EH (cell line): ENCODE measurements around the gene HMCN1.
A peak's percentile ranks its signal among the peaks of the same experiment; 100 is the strongest.
"Not testable (repeated sequence)": the region's sequence is repeated elsewhere in the genome, so short reads cannot be mapped to it uniquely, and the experiment has no call there.

Experiments used
- DNase-seq: peaks from one replicate; pipeline ENCODE4 v3.0.0-alpha.2; 2015; ENCODE audit warnings: low read depth

HMCN1 gene

GRCh38 chr1:185853739-185854138 is 119.5 kb downstream of the HMCN1 start:
- DNase-seq = peak; percentile 89

GRCh38 chr1:185856482-185856881 is 122.3 kb downstream of the HMCN1 start:
- no peak for DNase-seq

- no peak for DNase-seq
Measured at GRCh38 chr1:185857442-185857841, 123.3 kb downstream of the HMCN1 start.

GRCh38 chr1:185860311-185860710 is 126.1 kb downstream of the HMCN1 start:
- peak; percentile 81 for DNase-seq

GRCh38 chr1:185860859-185861258 is 126.7 kb downstream of the HMCN1 start:
- peak; percentile 52 for DNase-seq

GRCh38 chr1:185861630-185862029 is 127.4 kb downstream of the HMCN1 start:
- peak; percentile 61 for DNase-seq

- peak; percentile 54 for DNase-seq
Measured at GRCh38 chr1:185862235-185862634, 128.0 kb downstream of the HMCN1 start.

- DNase-seq = no peak
Measured at GRCh38 chr1:185864331-185864730, 130.1 kb downstream of the HMCN1 start.

- peak; percentile 88 for DNase-seq
Measured at GRCh38 chr1:185864889-185865517, 130.8 kb downstream of the HMCN1 start.

- DNase-seq = no peak
Measured at GRCh38 chr1:185869590-185869989, 135.4 kb downstream of the HMCN1 start.

GRCh38 chr1:185871627-185872150 is 137.5 kb downstream of the HMCN1 start:
- no peak for DNase-seq

- DNase-seq = no peak
Measured at GRCh38 chr1:185874246-185874645, 140.1 kb downstream of the HMCN1 start.

- no peak for DNase-seq
Measured at GRCh38 chr1:185880330-185880729, 146.1 kb downstream of the HMCN1 start.

GRCh38 chr1:185880779-185881333 is 146.7 kb downstream of the HMCN1 start:
- DNase-seq = no peak

GRCh38 chr1:185886046-185886445 is 151.9 kb downstream of the HMCN1 start:
- no peak for DNase-seq

- DNase-seq = no peak
Measured at GRCh38 chr1:185886671-185887070, 152.5 kb downstream of the HMCN1 start.

- DNase-seq = not testable (repeated sequence)
Measured at GRCh38 chr1:185892831-185893403, 158.7 kb downstream of the HMCN1 start.

- peak; percentile 33 for DNase-seq
Measured at GRCh38 chr1:185894791-185895190, 160.6 kb downstream of the HMCN1 start.

- no peak for DNase-seq
Measured at GRCh38 chr1:185895208-185895900, 161.2 kb downstream of the HMCN1 start.

GRCh38 chr1:185896863-185897262 is 162.7 kb downstream of the HMCN1 start:
- peak; percentile 27 for DNase-seq

GRCh38 chr1:185906186-185906585 is 172.0 kb downstream of the HMCN1 start:
- DNase-seq = no peak

GRCh38 chr1:185907246-185907645 is 173.1 kb downstream of the HMCN1 start:
- peak; percentile 22 for DNase-seq

GRCh38 chr1:185911978-185912377 is 177.8 kb downstream of the HMCN1 start:
- DNase-seq = no peak
